ENCODE measurements around the gene HABP2. TPM values are rescaled to one million over a fixed set of nuclear protein-coding genes. Genes with fewer than 3 reads are reported as not detected.

HABP2 gene
- total and polyA plus RNA-seq, 2 experiments from 2014 or later: not detected

DNA sequence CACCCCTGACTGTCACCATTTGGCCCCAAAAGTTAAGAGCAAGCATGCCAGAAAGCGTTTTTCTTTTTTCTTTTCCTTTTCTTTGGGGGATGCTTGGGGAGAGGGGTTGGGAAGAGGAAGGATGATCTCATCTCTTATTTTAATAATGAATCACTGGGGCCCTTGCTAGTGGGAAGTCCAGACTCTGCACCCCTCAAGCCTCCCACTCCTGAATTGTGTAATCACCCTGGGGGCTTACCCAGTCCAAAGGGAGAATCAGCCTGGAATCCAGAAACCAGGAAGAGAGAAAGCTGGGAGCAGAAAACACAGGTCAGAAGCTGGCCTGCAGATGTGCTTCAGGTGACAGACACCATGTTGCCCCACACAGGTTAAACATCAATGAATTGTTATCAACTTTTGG, 14.7 kb upstream of the HABP2 start:
- Mint-ChIP-seq H3K4me1 (no peaks in the 10 kb centered on the region), H3K9me3 (no peaks in the 10 kb centered on the region), H3K27ac (no peak overlapping the region), H3K36me3 (ENCODE audit: low read depth) (no peaks in the 10 kb centered on the region), H3K27me3 (ENCODE audit: insufficient read depth, low read depth, poor library complexity) (peaks cover 13% of the 10 kb centered on the region), H3K4me3 (no peak overlapping the region)
- ATAC-seq (no peak), DNase-seq (ENCODE audit: low spot score) (no peak)
- Histone ChIP-seq H3K79me2 (replicated peaks; ENCODE audit: insufficient read depth) (no peaks in the 10 kb centered on the region), H3K36me3 (ENCODE audit: insufficient read depth) (no peaks in the 10 kb centered on the region), H3K4me1 (ENCODE audit: insufficient read depth) (no peaks in the 10 kb centered on the region), H3K4me2 (no peak overlapping the region), H4K20me1 (replicated peaks; ENCODE audit: insufficient read depth) (no peaks in the 10 kb centered on the region), H3K4me3 (no peak overlapping the region), H3K27ac (ENCODE audit: low read depth) (no peak overlapping the region), H3K27me3 (ENCODE audit: insufficient read depth) (no peaks in the 10 kb centered on the region), H2AFZ (no peak overlapping the region), H3K9me2 (ENCODE audit: insufficient read depth) (no peaks in the 10 kb centered on the region), H3F3A (replicated peaks; ENCODE audit: low read depth) (no peaks in the 10 kb centered on the region)
- TF ChIP-seq, protein P1, sequence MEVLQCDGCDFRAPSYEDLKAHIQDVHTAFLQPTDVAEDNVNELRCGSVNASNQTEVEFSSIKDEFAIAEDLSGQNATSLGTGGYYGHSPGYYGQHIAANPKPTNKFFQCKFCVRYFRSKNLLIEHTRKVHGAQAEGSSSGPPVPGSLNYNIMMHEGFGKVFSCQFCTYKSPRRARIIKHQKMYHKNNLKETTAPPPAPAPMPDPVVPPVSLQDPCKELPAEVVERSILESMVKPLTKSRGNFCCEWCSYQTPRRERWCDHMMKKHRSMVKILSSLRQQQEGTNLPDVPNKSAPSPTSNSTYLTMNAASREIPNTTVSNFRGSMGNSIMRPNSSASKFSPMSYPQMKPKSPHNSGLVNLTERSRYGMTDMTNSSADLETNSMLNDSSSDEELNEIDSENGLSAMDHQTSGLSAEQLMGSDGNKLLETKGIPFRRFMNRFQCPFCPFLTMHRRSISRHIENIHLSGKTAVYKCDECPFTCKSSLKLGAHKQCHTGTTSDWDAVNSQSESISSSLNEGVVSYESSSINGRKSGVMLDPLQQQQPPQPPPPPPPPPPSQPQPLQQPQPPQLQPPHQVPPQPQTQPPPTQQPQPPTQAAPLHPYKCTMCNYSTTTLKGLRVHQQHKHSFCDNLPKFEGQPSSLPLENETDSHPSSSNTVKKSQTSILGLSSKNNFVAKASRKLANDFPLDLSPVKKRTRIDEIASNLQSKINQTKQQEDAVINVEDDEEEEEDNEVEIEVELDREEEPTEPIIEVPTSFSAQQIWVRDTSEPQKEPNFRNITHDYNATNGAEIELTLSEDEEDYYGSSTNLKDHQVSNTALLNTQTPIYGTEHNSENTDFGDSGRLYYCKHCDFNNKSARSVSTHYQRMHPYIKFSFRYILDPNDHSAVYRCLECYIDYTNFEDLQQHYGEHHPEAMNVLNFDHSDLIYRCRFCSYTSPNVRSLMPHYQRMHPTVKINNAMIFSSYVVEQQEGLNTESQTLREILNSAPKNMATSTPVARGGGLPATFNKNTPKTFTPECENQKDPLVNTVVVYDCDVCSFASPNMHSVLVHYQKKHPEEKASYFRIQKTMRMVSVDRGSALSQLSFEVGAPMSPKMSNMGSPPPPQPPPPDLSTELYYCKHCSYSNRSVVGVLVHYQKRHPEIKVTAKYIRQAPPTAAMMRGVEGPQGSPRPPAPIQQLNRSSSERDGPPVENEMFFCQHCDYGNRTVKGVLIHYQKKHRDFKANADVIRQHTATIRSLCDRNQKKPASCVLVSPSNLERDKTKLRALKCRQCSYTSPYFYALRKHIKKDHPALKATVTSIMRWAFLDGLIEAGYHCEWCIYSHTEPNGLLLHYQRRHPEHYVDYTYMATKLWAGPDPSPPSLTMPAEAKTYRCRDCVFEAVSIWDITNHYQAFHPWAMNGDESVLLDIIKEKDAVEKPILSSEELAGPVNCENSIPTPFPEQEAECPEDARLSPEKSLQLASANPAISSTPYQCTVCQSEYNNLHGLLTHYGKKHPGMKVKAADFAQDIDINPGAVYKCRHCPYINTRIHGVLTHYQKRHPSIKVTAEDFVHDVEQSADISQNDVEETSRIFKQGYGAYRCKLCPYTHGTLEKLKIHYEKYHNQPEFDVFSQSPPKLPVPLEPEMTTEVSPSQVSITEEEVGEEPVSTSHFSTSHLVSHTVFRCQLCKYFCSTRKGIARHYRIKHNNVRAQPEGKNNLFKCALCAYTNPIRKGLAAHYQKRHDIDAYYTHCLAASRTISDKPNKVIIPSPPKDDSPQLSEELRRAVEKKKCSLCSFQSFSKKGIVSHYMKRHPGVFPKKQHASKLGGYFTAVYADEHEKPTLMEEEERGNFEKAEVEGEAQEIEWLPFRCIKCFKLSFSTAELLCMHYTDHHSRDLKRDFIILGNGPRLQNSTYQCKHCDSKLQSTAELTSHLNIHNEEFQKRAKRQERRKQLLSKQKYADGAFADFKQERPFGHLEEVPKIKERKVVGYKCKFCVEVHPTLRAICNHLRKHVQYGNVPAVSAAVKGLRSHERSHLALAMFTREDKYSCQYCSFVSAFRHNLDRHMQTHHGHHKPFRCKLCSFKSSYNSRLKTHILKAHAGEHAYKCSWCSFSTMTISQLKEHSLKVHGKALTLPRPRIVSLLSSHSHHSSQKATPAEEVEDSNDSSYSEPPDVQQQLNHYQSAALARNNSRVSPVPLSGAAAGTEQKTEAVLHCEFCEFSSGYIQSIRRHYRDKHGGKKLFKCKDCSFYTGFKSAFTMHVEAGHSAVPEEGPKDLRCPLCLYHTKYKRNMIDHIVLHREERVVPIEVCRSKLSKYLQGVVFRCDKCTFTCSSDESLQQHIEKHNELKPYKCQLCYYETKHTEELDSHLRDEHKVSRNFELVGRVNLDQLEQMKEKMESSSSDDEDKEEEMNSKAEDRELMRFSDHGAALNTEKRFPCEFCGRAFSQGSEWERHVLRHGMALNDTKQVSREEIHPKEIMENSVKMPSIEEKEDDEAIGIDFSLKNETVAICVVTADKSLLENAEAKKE (CRISPR knock-in tag; IDR thresholded peaks at IDR 0.05): no peak
- TF ChIP-seq CREB1 (CRISPR knock-in tag; IDR thresholded peaks at IDR 0.05; ENCODE audit: low read depth) (no peak), ZNF114 (CRISPR knock-in tag; IDR thresholded peaks at IDR 0.05) (no peak), EZH2 (IDR thresholded peaks at IDR 0.05; ENCODE audit: low read depth, unreplicated experiment) (no peak), STAT1 (IDR thresholded peaks at IDR 0.05; ENCODE audit: unreplicated experiment) (no peak), JUNB (IDR thresholded peaks at IDR 0.05; ENCODE audit: unreplicated experiment) (no peak), POLR2AphosphoS5 (IDR thresholded peaks at IDR 0.05; ENCODE audit: low read depth) (no peak), NANOG (IDR thresholded peaks at IDR 0.05; ENCODE audit: borderline replicate concordance) (no peak), EZH2phosphoT487 (IDR thresholded peaks at IDR 0.05; ENCODE audit: unreplicated experiment) (no peak), ZNF331 (CRISPR knock-in tag; IDR thresholded peaks at IDR 0.05; ENCODE audit: low read depth) (no peak)
- TF ChIP-seq, protein P2, sequence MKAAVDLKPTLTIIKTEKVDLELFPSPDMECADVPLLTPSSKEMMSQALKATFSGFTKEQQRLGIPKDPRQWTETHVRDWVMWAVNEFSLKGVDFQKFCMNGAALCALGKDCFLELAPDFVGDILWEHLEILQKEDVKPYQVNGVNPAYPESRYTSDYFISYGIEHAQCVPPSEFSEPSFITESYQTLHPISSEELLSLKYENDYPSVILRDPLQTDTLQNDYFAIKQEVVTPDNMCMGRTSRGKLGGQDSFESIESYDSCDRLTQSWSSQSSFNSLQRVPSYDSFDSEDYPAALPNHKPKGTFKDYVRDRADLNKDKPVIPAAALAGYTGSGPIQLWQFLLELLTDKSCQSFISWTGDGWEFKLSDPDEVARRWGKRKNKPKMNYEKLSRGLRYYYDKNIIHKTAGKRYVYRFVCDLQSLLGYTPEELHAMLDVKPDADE (IDR thresholded peaks at IDR 0.05): no peak
- TF ChIP-seq, protein P3, sequence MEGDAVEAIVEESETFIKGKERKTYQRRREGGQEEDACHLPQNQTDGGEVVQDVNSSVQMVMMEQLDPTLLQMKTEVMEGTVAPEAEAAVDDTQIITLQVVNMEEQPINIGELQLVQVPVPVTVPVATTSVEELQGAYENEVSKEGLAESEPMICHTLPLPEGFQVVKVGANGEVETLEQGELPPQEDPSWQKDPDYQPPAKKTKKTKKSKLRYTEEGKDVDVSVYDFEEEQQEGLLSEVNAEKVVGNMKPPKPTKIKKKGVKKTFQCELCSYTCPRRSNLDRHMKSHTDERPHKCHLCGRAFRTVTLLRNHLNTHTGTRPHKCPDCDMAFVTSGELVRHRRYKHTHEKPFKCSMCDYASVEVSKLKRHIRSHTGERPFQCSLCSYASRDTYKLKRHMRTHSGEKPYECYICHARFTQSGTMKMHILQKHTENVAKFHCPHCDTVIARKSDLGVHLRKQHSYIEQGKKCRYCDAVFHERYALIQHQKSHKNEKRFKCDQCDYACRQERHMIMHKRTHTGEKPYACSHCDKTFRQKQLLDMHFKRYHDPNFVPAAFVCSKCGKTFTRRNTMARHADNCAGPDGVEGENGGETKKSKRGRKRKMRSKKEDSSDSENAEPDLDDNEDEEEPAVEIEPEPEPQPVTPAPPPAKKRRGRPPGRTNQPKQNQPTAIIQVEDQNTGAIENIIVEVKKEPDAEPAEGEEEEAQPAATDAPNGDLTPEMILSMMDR (conservative IDR thresholded peaks at IDR 0.05; ENCODE audit: low read depth in 2 of 2): no peak
- TF ChIP-seq, protein P4, sequence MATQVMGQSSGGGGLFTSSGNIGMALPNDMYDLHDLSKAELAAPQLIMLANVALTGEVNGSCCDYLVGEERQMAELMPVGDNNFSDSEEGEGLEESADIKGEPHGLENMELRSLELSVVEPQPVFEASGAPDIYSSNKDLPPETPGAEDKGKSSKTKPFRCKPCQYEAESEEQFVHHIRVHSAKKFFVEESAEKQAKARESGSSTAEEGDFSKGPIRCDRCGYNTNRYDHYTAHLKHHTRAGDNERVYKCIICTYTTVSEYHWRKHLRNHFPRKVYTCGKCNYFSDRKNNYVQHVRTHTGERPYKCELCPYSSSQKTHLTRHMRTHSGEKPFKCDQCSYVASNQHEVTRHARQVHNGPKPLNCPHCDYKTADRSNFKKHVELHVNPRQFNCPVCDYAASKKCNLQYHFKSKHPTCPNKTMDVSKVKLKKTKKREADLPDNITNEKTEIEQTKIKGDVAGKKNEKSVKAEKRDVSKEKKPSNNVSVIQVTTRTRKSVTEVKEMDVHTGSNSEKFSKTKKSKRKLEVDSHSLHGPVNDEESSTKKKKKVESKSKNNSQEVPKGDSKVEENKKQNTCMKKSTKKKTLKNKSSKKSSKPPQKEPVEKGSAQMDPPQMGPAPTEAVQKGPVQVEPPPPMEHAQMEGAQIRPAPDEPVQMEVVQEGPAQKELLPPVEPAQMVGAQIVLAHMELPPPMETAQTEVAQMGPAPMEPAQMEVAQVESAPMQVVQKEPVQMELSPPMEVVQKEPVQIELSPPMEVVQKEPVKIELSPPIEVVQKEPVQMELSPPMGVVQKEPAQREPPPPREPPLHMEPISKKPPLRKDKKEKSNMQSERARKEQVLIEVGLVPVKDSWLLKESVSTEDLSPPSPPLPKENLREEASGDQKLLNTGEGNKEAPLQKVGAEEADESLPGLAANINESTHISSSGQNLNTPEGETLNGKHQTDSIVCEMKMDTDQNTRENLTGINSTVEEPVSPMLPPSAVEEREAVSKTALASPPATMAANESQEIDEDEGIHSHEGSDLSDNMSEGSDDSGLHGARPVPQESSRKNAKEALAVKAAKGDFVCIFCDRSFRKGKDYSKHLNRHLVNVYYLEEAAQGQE (IDR thresholded peaks at IDR 0.05; ENCODE audit: unreplicated experiment): no peak

All from GM23338 (cell line).